Fibroblast of the conjunctiva (primary cell): Measurements from ENCODE around the gene TMEM44.

ENCODE experiments used
- DNase-seq: peaks from one replicate; pipeline ENCODE4 v3.0.0-alpha.2; 2010; ENCODE audit warnings: low read depth

Gene TMEM44

GRCh38 chr3:194577986-194578905 is 55.0 kb downstream of the TMEM44 start:
- DNase-seq = peak; percentile 40

- peak; percentile 72 for DNase-seq
These were observed 57.6 kb downstream of the TMEM44 start for GRCh38 chr3:194575484-194576210.

DNA sequence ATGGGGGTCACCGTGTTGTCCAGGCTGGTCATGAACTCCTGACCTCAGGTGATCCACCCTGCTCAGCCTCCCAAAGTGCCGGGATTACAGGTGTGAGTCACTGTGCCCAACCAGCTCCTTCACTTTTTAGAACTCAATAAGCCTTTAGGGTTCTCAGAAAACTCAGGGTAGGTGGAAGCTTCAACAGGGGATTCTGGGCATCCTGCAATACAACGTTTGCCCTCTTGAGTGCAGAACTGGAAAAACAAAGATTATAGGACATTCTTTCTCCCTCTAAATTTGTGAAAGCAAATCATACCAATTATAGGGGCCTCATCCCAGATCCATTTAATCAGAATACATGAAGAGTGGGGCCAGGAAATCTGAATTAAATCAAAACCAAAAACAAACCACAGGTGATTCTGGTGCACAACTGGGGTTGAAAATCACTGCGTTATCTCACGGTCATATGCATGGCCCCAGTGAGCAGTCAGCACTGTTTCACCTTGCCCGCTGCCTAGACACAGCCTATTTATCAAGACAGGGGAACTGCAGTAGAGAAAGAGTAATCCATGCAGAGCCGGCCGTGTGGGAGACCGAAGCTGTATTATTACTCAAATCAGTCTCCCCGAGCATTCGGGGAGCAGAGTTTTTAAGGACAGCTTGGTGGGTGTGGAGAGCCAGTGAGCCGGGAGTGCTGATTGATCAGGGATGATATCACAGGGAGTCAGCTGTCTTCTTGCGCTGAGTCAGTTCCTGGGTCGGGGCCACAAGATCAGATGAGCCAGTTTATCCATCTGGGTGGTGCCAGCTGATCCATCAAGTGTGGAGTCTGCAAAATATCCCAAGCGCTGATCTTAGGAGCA is 58.4 kb downstream of the TMEM44 start:
- DNase-seq = no peak

GRCh38 chr3:194573680-194574437 is 59.4 kb downstream of the TMEM44 start:
- peak; percentile 43 for DNase-seq

GRCh38 chr3:194572944-194573491 is 60.2 kb downstream of the TMEM44 start:
- DNase-seq = no peak

GRCh38 chr3:194572143-194572789 is 61.0 kb downstream of the TMEM44 start:
- peak; percentile 57 for DNase-seq

DNA sequence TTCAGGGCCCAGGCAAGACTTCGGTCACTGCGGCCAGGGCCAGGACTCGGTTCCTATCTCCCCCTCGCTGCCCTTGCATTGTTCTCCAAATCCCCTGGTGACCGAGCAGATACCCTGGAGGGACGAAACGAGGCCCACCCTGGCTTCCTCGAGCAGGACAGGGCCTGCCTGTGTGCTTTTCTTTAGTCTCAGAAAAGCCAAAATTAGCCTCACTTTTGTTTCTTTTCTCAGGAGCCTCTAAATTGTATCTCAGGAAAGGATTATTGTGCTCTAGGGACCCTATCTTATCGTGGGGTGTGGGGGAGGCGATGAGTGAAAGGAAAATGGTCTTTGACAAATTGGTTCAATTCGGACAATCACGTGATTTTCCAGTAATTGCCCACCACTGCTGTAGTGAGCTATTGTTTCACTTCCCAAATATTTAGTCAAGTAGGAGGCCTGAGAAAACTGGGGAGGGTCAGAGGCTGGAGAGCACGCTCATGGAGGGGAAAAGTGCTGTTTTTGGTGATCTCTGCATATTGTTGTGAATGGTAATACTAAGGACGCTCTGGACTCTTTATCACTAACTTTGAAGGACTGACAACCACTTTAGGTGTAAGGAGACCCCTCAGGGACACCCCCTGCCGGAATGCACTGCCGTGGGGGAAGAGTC is 61.6 kb downstream of the TMEM44 start:
- DNase-seq = no peak

DNA sequence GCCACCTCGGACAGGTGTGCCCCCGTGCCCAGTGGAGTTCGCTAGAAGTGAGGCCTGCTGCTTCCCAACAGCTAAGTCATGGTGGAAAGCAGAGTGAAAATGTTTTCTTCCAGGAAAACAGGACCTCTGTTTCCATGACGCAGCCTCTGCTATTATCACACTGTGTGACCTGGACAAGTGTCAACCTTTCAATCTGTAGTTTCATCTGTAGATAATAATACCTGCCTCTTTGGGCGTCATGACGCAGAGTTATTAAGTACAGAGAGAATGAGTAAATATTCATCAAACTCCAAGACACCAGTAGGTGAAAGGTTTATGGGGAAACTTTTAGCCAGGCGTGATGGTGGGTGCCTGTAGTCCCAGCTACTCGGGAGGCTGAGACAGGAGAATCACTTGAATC is 62.3 kb downstream of the TMEM44 start:
- no peak for DNase-seq

GRCh38 chr3:194570235-194570634 is 63.0 kb downstream of the TMEM44 start:
- DNase-seq = no peak

GRCh38 chr3:194569252-194569651 is 64.0 kb downstream of the TMEM44 start:
- DNase-seq = no peak

- no peak for DNase-seq
These were observed 67.5 kb downstream of the TMEM44 start for GRCh38 chr3:194565597-194566190.

DNA sequence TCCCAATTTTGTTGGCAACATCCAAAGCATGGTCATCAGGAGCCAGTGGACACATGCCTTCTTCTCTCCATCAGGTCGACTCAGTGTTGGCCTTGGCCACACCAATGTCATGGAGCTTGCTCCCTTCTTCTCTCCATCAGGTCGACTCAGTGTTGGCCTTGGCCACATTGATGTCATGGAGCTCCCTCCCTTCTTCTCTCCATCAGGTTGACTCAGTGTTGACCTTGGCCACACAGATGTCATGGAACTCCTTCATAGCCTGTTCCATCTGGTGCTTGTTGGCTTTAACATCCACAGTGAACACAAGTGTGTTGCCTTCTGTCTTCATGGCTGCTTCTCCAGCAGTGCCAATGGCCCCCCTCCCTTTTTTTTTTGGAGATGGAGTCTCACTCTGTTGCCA is 70.2 kb downstream of the TMEM44 start:
- DNase-seq = no peak

GRCh38 chr3:194561306-194561974 is 71.8 kb downstream of the TMEM44 start:
- no peak for DNase-seq

DNA sequence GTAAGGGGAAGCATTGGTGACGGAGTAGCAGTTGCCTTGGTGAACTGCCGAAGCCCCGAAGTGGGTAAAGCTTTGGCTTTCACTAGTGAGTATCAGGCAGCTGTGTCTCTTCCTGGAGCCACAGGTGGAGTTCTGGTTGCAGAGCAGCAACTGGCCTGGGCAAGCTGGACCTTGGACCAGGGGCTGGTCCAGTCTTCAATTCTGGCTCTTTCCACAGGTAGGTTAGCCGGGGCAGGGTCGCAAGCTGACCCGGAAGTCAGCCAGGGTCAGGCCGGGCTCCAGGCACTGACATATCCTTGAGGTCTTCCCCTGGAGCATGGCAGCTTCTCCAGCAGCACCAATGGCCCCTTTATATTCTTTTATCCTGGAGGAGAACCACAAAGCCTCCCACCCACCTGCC is 73.2 kb downstream of the TMEM44 start:
- no peak for DNase-seq

DNA sequence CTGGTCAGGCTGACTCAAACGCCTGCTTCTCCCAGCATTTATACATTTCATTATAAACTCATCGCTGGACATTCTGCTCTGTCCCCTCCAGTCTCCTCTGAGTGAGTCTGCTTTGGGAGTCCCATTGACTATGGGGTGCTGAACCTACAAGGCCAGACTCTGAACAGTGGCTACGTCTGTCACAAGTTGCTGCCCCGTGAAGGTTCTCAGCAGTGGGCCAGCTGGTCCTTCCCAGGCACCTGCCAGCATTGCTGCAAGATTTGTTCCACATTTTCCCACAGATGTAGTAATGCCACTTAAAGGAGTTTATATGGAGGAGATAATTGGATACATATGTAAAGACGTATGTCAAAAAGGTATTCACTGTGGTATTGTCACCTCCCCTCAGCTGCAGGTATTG is 73.7 kb downstream of the TMEM44 start:
- DNase-seq = no peak

DNA sequence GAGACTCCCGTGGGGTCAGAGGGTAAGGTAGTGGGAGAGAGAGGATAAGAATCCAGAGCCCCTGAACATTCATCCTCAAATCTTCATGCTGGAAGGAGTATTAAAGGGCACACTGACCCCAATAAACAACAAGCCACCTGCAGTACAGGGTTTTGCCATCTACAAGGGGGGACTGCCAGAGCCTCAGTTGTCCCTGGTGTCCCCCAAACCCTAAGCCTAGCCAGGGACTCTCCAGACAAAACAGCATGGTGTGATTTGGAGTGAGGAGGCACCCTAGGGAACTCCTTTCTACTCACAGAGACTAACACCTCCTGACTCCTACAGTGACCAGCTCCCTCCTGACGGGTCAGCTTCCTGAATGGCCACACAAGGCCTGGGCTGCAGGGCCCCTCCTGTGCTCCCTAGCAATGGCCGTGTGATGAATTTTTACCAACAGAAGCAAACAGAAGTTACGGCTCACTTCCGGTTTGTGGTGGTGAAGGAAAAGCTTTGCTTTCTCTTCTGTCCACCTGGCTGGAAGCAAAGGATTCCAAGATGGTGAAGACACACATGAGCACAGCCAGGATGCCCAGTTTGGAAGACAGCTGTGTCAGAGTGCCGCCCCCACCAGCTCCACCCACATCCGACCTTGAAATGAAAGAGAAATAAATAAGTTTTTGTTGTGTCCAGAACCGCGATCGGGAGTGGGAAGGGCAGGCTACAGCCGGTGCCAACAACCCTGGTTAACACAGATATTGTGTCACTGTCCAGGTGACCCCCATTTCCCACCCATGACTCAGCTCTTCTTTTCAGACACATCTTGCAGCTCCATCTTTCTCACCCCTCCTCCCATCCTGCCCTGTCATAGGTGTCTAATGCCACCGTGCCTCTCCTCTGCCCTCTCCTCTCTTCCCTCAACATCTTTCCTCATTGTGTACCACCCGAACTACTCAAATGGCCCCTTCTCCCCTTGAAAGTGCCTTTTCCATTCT is 76.8 kb downstream of the TMEM44 start:
- DNase-seq = no peak

- DNase-seq = no peak
These were observed 77.8 kb downstream of the TMEM44 start for GRCh38 chr3:194555175-194556062.
